CD1c-positive myeloid dendritic cell (primary cell): ENCODE results near the gene CASTOR1.

Source experiments
- DNase-seq: peaks from one replicate; pipeline ENCODE4 v3.0.0-alpha.2; 2016; ENCODE audit errors: extremely low spot score

Gene CASTOR1

GRCh38 chr22:30265131-30265720, 24.1 kb downstream of the CASTOR1 start:
- no peak for DNase-seq

- DNase-seq, result no peak
Measured at GRCh38 chr22:30263883-30264282, 25.4 kb downstream of the CASTOR1 start.

GRCh38 chr22:30262917-30263741, 26.2 kb downstream of the CASTOR1 start:
- peak; percentile 88 for DNase-seq

- no peak for DNase-seq
Measured at GRCh38 chr22:30262112-30262511, 27.2 kb downstream of the CASTOR1 start.

GRCh38 chr22:30261134-30261533, 28.2 kb downstream of the CASTOR1 start:
- peak; percentile 60 for DNase-seq

- DNase-seq, result no peak
Measured at GRCh38 chr22:30260682-30261081, 28.6 kb downstream of the CASTOR1 start.

GRCh38 chr22:30260276-30260675, 29.0 kb downstream of the CASTOR1 start:
- DNase-seq, result no peak

- no peak for DNase-seq
Measured at GRCh38 chr22:30254314-30254713, 35.0 kb downstream of the CASTOR1 start.

- no peak for DNase-seq
Measured at GRCh38 chr22:30253205-30253852, 36.0 kb downstream of the CASTOR1 start.

GRCh38 chr22:30252411-30253204, 36.7 kb downstream of the CASTOR1 start:
- no peak for DNase-seq

- no peak for DNase-seq
Measured at GRCh38 chr22:30251711-30252110, 37.6 kb downstream of the CASTOR1 start.

- DNase-seq, result no peak
Measured at GRCh38 chr22:30250661-30251267, 38.5 kb downstream of the CASTOR1 start.

GRCh38 chr22:30250039-30250565, 39.2 kb downstream of the CASTOR1 start:
- DNase-seq, result no peak

- no peak for DNase-seq
Measured at GRCh38 chr22:30249049-30250038, 40.0 kb downstream of the CASTOR1 start.

- DNase-seq, result no peak
Measured at GRCh38 chr22:30248484-30248883, 40.8 kb downstream of the CASTOR1 start.

- DNase-seq, result no peak
Measured at GRCh38 chr22:30247974-30248373, 41.3 kb downstream of the CASTOR1 start.

GRCh38 chr22:30247561-30247960, 41.7 kb downstream of the CASTOR1 start:
- no peak for DNase-seq

- DNase-seq, result no peak
Measured at GRCh38 chr22:30246814-30247376, 42.4 kb downstream of the CASTOR1 start.

- peak; percentile 50 for DNase-seq
Measured at GRCh38 chr22:30245985-30246813, 43.1 kb downstream of the CASTOR1 start, which contains the start of gene LIF. TSS of gene LIF (minus strand) at chr22:30246759. CDS start at chr22:30246695, 64 bp downstream.
